B cell (primary cell): Measurements from ENCODE around the gene ITGB2.

Experiments
- CTCF ChIP-seq: fragments of 200-600 bp; IDR thresholded peaks from one replicate; pipeline ENCODE4 v1.8.0; 2022; ENCODE audit warnings: antibody characterized with exemption, mild to moderate bottlenecking
- EZH2 ChIP-seq: IDR thresholded peaks from 2 replicates; pipeline ENCODE4 v1.6.1; 2012; ENCODE audit warnings: borderline replicate concordance, low read depth, mild to moderate bottlenecking, moderate library complexity, low read length; ENCODE audit not compliant: insufficient read depth, poor library complexity, severe bottlenecking

- TF ChIP-seq CTCF (no peak), EZH2 (no peak)
These were observed 49.4 kb upstream of the ITGB2 start for GRCh38 chr21:44969931-44970755.
